Loucy (cell line): ENCODE data around the gene ABCG1.

Experiments used
- H2AFZ ChIP-seq: fragments of 200-600 bp; sonication (generic); 2 replicates; pipeline ENCODE4 v1.6.0; 2016; ENCODE audit warnings: antibody characterized with exemption, mild to moderate bottlenecking, low read length, moderate library complexity
- H3F3A ChIP-seq: fragments of 200-600 bp; 2 replicates; pipeline ENCODE4 v1.6.0; 2016; ENCODE audit warnings: antibody characterized with exemption, low read depth, mild to moderate bottlenecking
- H3K27me3 ChIP-seq: fragments of 200-600 bp; sonication (generic); 2 replicates; pipeline ENCODE4 v1.6.1; 2014; ENCODE audit warnings: low read length, mild to moderate bottlenecking; ENCODE audit not compliant: insufficient read depth, poor library complexity, severe bottlenecking
- H3K36me3 ChIP-seq: fragments of 200-600 bp; sonication (generic); 2 replicates; pipeline ENCODE4 v1.6.1; 2016; ENCODE audit warnings: low read length; ENCODE audit not compliant: insufficient read depth
- H3K4me1 ChIP-seq: fragments of 200-600 bp; sonication (generic); 2 replicates; pipeline ENCODE4 v1.5.1; 2014; ENCODE audit warnings: low read length, mild to moderate bottlenecking; ENCODE audit not compliant: insufficient read depth, poor library complexity, severe bottlenecking
- H3K4me2 ChIP-seq: fragments of 200-600 bp; sonication (generic); 2 replicates; pipeline ENCODE4 v1.6.0; 2014; ENCODE audit warnings: antibody characterized with exemption, low read length, low read depth, mild to moderate bottlenecking; ENCODE audit not compliant: poor library complexity, severe bottlenecking
- H3K4me3 ChIP-seq: fragments of 200-600 bp; sonication (generic); 2 replicates; pipeline ENCODE4 v1.5.1; 2014; ENCODE audit warnings: low read length, mild to moderate bottlenecking, mixed read lengths; ENCODE audit not compliant: poor library complexity, severe bottlenecking
- H3K79me2 ChIP-seq: fragments of 200-600 bp; sonication (generic); 2 replicates; pipeline ENCODE4 v1.6.1; 2014; ENCODE audit warnings: low read length; ENCODE audit not compliant: insufficient read depth
- H3K9ac ChIP-seq: fragments of 200-600 bp; sonication (generic); 2 replicates; pipeline ENCODE4 v1.6.0; 2014; ENCODE audit warnings: mild to moderate bottlenecking, low read depth, low read length, moderate library complexity; ENCODE audit not compliant: poor library complexity, severe bottlenecking
- H3K9me2 ChIP-seq: fragments of 200-600 bp; sonication (generic); replicated peaks from 2 replicates; pipeline ENCODE4 v1.6.1; 2016; ENCODE audit warnings: low read depth, low read length, mixed read lengths
- H3K9me3 ChIP-seq: fragments of 200-600 bp; sonication (generic); 2 replicates; pipeline ENCODE4 v1.6.1; 2014; ENCODE audit warnings: mild to moderate bottlenecking, antibody characterized with exemption, low read length, low read depth; ENCODE audit not compliant: insufficient read depth
- H4K20me1 ChIP-seq: fragments of 200-600 bp; sonication (generic); 2 replicates; pipeline ENCODE4 v1.6.0; 2014; ENCODE audit warnings: antibody characterized with exemption, low read length, mild to moderate bottlenecking; ENCODE audit not compliant: insufficient read depth, poor library complexity, severe bottlenecking
- CTCF ChIP-seq: fragments of 200-600 bp; sonication (generic); conservative IDR thresholded peaks from 2 replicates; pipeline ENCODE4 v1.5.1; 2014; ENCODE audit warnings: mild to moderate bottlenecking, antibody characterized with exemption, low read length
- EZH2phosphoT487 ChIP-seq: fragments of 200-600 bp; IDR thresholded peaks from 2 replicates; pipeline ENCODE4 v1.6.1; 2018; ENCODE audit warnings: antibody characterized with exemption, mild to moderate bottlenecking, moderate library complexity, borderline replicate concordance

Gene ABCG1

GRCh38 chr21:42293649-42294272, 74.8 kb downstream of the ABCG1 start:
- Histone ChIP-seq H3K9me2 (no peaks in the 10 kb centered on the region), H2AFZ (no peak overlapping the region), H3K9me3 (no peaks in the 10 kb centered on the region), H3K79me2 (no peaks in the 10 kb centered on the region), H3F3A (0 out of 2 replicates have a peak, but pooled peaks cover 3% of the 10 kb centered on the region), H3K4me3 (no peak overlapping the region), H3K27me3 (no peaks in the 10 kb centered on the region), H3K36me3 (peaks cover 71% of the 10 kb centered on the region), H3K9ac (no peak overlapping the region), H3K4me2 (no peak overlapping the region), H4K20me1 (no peaks in the 10 kb centered on the region), H3K4me1 (peaks cover 8% of the 10 kb centered on the region)
- TF ChIP-seq CTCF: no peak
- TF ChIP-seq EZH2phosphoT487: no peak

- no peak overlapping the region for H3K4me3 ChIP-seq
- no peaks in the 10 kb centered on the region for H3K9me2 ChIP-seq
- peaks cover 66% of the 10 kb centered on the region for H3K36me3 ChIP-seq
- H3K9ac ChIP-seq: no peak overlapping the region
- 0 out of 2 replicates have a peak, but pooled peaks cover 3% of the 10 kb centered on the region for H3F3A ChIP-seq
- H3K27me3 ChIP-seq: no peaks in the 10 kb centered on the region
- H2AFZ ChIP-seq: no peak overlapping the region
- no peaks in the 10 kb centered on the region for H3K9me3 ChIP-seq
- no peaks in the 10 kb centered on the region for H3K79me2 ChIP-seq
- H3K4me2 ChIP-seq: no peak overlapping the region
- no peaks in the 10 kb centered on the region for H4K20me1 ChIP-seq
- TF ChIP-seq EZH2phosphoT487: no peak
- no peak for TF ChIP-seq CTCF
- peaks cover 15% of the 10 kb centered on the region for H3K4me1 ChIP-seq
These were observed 75.4 kb downstream of the ABCG1 start for GRCh38 chr21:42294273-42294880.

GRCh38 chr21:42295845-42296244, 76.9 kb downstream of the ABCG1 start:
- Histone ChIP-seq H3K4me3 (no peak overlapping the region), H3K9ac (no peak overlapping the region), H3K36me3 (peaks cover 53% of the 10 kb centered on the region), H3K9me2 (no peaks in the 10 kb centered on the region), H3K27me3 (no peaks in the 10 kb centered on the region), H3F3A (0 out of 2 replicates have a peak, but pooled peaks cover 3% of the 10 kb centered on the region), H3K79me2 (no peaks in the 10 kb centered on the region), H3K4me2 (no peak overlapping the region), H2AFZ (no peak overlapping the region), H4K20me1 (no peaks in the 10 kb centered on the region), H3K4me1 (peaks cover 24% of the 10 kb centered on the region), H3K9me3 (no peaks in the 10 kb centered on the region)
- TF ChIP-seq EZH2phosphoT487 (no peak), CTCF (no peak)
